ENCODE results near the gene COMT.
A peak's percentile ranks its signal among the peaks of the same experiment; 100 is the strongest.
"Not testable (repeated sequence)": the region's sequence is repeated elsewhere in the genome, so short reads cannot be mapped to it uniquely, and the experiment has no call there.

COMT gene

GRCh38 chr22:19929586-19930550, 11.7 kb upstream of the COMT start:
- peaks cover 0 to 25% (median 13%) of the 10 kb centered on the region in 10 experiments; a peak in 13 of 20 replicates for H3K4me1 ChIP-seq
- no peak overlapping the region for H3K27ac ChIP-seq
- H3K4me2 ChIP-seq = no peak overlapping the region
- H3K27me3 ChIP-seq = no peaks in the 10 kb centered on the region
- no peak overlapping the region for H3K4me3 ChIP-seq
- peaks cover under 1 to 5% (median 3%) of the 10 kb centered on the region in 11 experiments; a peak in 16 of 22 replicates for H3K9me3 ChIP-seq (replicated peaks in 1 of 11)
- peaks cover 0 to 28% (median 5%) of the 10 kb centered on the region in 11 experiments; a peak in 7 of 22 replicates for H4K20me1 ChIP-seq
- peaks cover 0 to 39% (median 6%) of the 10 kb centered on the region in 11 experiments; a peak in 14 of 22 replicates for H3K36me3 ChIP-seq
- no peak for TF ChIP-seq Cebpa-rat (IDR thresholded peaks at IDR 0.05)
- H3K9ac ChIP-seq = no peak overlapping the region

- Histone ChIP-seq H3K9ac (no peak overlapping the region), H3K27ac (no peak overlapping the region), H3K36me3 (peaks cover 7 to 49% (median 15%) of the 10 kb centered on the region in 11 experiments), H4K20me1 (peaks cover 0 to 28% (median 5%) of the 10 kb centered on the region in 11 experiments; a peak in 7 of 22 replicates), H3K4me1 (peaks cover 0 to 25% (median 13%) of the 10 kb centered on the region in 10 experiments; a peak in 13 of 20 replicates), H3K9me3 (replicated peaks in 1 of 11) (peaks cover 10 to 14% (median 12%) of the 10 kb centered on the region in 11 experiments), H3K4me2 (no peak overlapping the region), H3K27me3 (no peaks in the 10 kb centered on the region), H3K4me3 (no peak overlapping the region)
- TF ChIP-seq Cebpa-rat (IDR thresholded peaks at IDR 0.05) = no peak
Measured at GRCh38 chr22:19930551-19931486, 10.8 kb upstream of the COMT start.

- no peak overlapping the region for H3K4me2 ChIP-seq
- H3K27me3 ChIP-seq = no peaks in the 10 kb centered on the region
- H3K9me3 ChIP-seq (replicated peaks in 1 of 11) = peaks cover 17 to 21% (median 19%) of the 10 kb centered on the region in 11 experiments
- H4K20me1 ChIP-seq = peaks cover 0 to 28% (median 5%) of the 10 kb centered on the region in 11 experiments; a peak in 7 of 22 replicates
- no peak overlapping the region for H3K27ac ChIP-seq
- no peak for TF ChIP-seq Cebpa-rat (IDR thresholded peaks at IDR 0.05)
- no peak overlapping the region for H3K4me3 ChIP-seq
- no peak overlapping the region for H3K9ac ChIP-seq
- peaks cover 0 to 25% (median 13%) of the 10 kb centered on the region in 10 experiments; a peak in 13 of 20 replicates for H3K4me1 ChIP-seq
- H3K36me3 ChIP-seq = peaks cover 14 to 53% (median 22%) of the 10 kb centered on the region in 11 experiments
Measured at GRCh38 chr22:19931514-19931913, 10.1 kb upstream of the COMT start.

GRCh38 chr22:19932367-19933206, 9.0 kb upstream of the COMT start:
- H3K9ac ChIP-seq = 0 out of 22 replicates have a peak overlapping the region, but pooled peaks of 1 of the 11 experiments have one; percentile 18
- H3K36me3 ChIP-seq = peaks cover 24 to 55% (median 32%) of the 10 kb centered on the region in 11 experiments
- TF ChIP-seq Cebpa-rat (IDR thresholded peaks at IDR 0.05) = no peak

GRCh38 chr22:19933341-19934241, 8.0 kb upstream of the COMT start:
- Histone ChIP-seq H3K27ac (no peak overlapping the region), H3K36me3 (peaks cover 29 to 55% (median 39%) of the 10 kb centered on the region in 11 experiments), H3K4me2 (peak overlapping the region in 4 of 11 experiments; percentile 51 to 76 (median 67); a peak in 8 of 22 replicates), H3K4me3 (no peak overlapping the region), H3K27me3 (no peaks in the 10 kb centered on the region), H4K20me1 (peaks cover 0 to 28% (median 5%) of the 10 kb centered on the region in 11 experiments; a peak in 7 of 22 replicates), H3K9me3 (replicated peaks in 1 of 11) (peaks cover 19 to 39% (median 34%) of the 10 kb centered on the region in 11 experiments), H3K9ac (no peak overlapping the region), H3K4me1 (peaks cover 0 to 34% (median 13%) of the 10 kb centered on the region in 10 experiments; a peak in 13 of 20 replicates)
- TF ChIP-seq Cebpa-rat (IDR thresholded peaks at IDR 0.05) = no peak

More at GRCh38 chr22:19932367-19933206, 9.0 kb upstream of the COMT start:
- no peak overlapping the region for H3K27ac ChIP-seq
- H3K27me3 ChIP-seq = no peaks in the 10 kb centered on the region
- H3K4me3 ChIP-seq = no peak overlapping the region
- peaks cover 19 to 32% (median 30%) of the 10 kb centered on the region in 11 experiments for H3K9me3 ChIP-seq (replicated peaks in 1 of 11)
- peaks cover 0 to 28% (median 5%) of the 10 kb centered on the region in 11 experiments; a peak in 7 of 22 replicates for H4K20me1 ChIP-seq
- H3K4me1 ChIP-seq = peaks cover 0 to 25% (median 13%) of the 10 kb centered on the region in 10 experiments; a peak in 13 of 20 replicates
- peak overlapping the region in 6 of 11 experiments; percentile 4 to 76 (median 58); a peak in 10 of 22 replicates for H3K4me2 ChIP-seq

GRCh38 chr22:19935123-19935718, 6.4 kb upstream of the COMT start:
- not testable (repeated sequence) for H3K4me3 ChIP-seq, H3K9ac ChIP-seq, H3K27me3 ChIP-seq, H3K4me2 ChIP-seq, H3K27ac ChIP-seq
- Histone ChIP-seq H4K20me1 (peaks cover 0 to 28% (median 5%) of the 10 kb centered on the region in 11 experiments; a peak in 7 of 22 replicates), H3K9me3 (replicated peaks in 1 of 11) (peaks cover 19 to 39% (median 34%) of the 10 kb centered on the region in 11 experiments), H3K36me3 (peaks cover 29 to 47% (median 35%) of the 10 kb centered on the region in 11 experiments), H3K4me1 (peaks cover 8 to 47% (median 19%) of the 10 kb centered on the region in 10 experiments)

Data from BLaER1 treated with 17β-estradiol and CSF1 and Interleukin-3, amounts not matched to agents 10 nM and 100 nM (cell line).